B cell (primary cell): ENCODE measurements around the gene BTBD10. TPM values are rescaled to one million over a fixed set of nuclear protein-coding genes. Genes with fewer than 3 reads are reported as not detected.

ENCODE experiments used
- ATAC-seq: fragments of 200-7000 bp; cut with Tn5 transposase; one replicate; pipeline ENCODE4 v1.10.0; 2021; ENCODE audit warnings: low read depth, mild to moderate bottlenecking, moderate number of reproducible peaks, moderate library complexity
- CTCF ChIA-PET: fragments of 350-600 bp; sonication (Branson Sonifier 250); formaldehyde crosslinking; loops from one replicate; lab custom pipeline; 2021; ENCODE audit warnings: antibody characterized with exemption, inconsistent platforms; lab: Charles Lee
- POLR2A ChIA-PET: fragments of 350-600 bp; sonication (Branson Sonifier 250); formaldehyde crosslinking; loops from one replicate; lab custom pipeline; 2021; ENCODE audit warnings: antibody characterized with exemption; lab: Charles Lee
- DNase-seq: peaks from one replicate; pipeline ENCODE4 v3.0.0; 2013
- H2AFZ ChIP-seq: 2 replicates; pipeline ENCODE4 v1.6.1; 2012; ENCODE audit warnings: mild to moderate bottlenecking, low read depth, low read length; ENCODE audit not compliant: insufficient read depth, poor library complexity, severe bottlenecking
- H3K27ac ChIP-seq, 2 donors: 1 replicate in 1 of 2; 2 replicates in 1 of 2; pipeline ENCODE4 v1.5.1; 2012 to 2013; ENCODE audit warnings: low read length in 2 of 2, mild to moderate bottlenecking in 2 of 2, moderate library complexity in 1 of 2
- H3K27me3 ChIP-seq, 4 experiments: fragments of 200-600 bp in 1 of 4; sonication (generic) in 1 of 4; replicated peaks in 1 of 4; 1 replicate in 2 of 4; 2 replicates in 2 of 4; pipeline versions ENCODE4 v1.6.1 to v1.7.0; 2013 to 2016; ENCODE audit warnings: low read length in 3 of 4, mild to moderate bottlenecking in 2 of 4, mixed read lengths in 1 of 4, moderate library complexity in 1 of 4; ENCODE audit not compliant: insufficient read depth in 4 of 4, control insufficient read depth in 3 of 4; ENCODE audit errors: control extremely low read depth in 1 of 4
- H3K36me3 ChIP-seq, 2 experiments: replicated peaks in 1 of 2; 1 replicate in 1 of 2; 2 replicates in 1 of 2; pipeline versions ENCODE4 v1.6.1 to v1.7.1; 2013; ENCODE audit warnings: low read length in 1 of 2; ENCODE audit not compliant: insufficient read depth in 2 of 2, control insufficient read depth in 1 of 2; ENCODE audit errors: control extremely low read depth in 1 of 2, extremely low read depth in 1 of 2
- H3K4me1 ChIP-seq, 2 donors: fragments of 200-600 bp in 1 of 2; sonication (generic) in 1 of 2; 1 replicate in 1 of 2; 2 replicates in 1 of 2; pipeline versions ENCODE4 v1.5.1 to v1.6.1; 2013 to 2017; ENCODE audit warnings: low read length in 2 of 2; ENCODE audit not compliant: control insufficient read depth in 2 of 2, insufficient read depth in 2 of 2
- H3K4me2 ChIP-seq: replicated peaks from 2 replicates; pipeline ENCODE3; 2012; ENCODE audit warnings: mild to moderate bottlenecking, low read depth, low read length; ENCODE audit not compliant: poor library complexity, severe bottlenecking
- H3K4me3 ChIP-seq, 5 experiments: fragments of 200-600 bp in 1 of 5; sonication (generic) in 1 of 5; 1 replicate in 3 of 5; 2 replicates in 2 of 5; pipeline versions ENCODE4 v1.5.1 to v1.7.0; 2011 to 2016; ENCODE audit warnings: low read length in 4 of 5, mild to moderate bottlenecking in 4 of 5, low read depth in 2 of 5, control low read depth in 1 of 5, moderate library complexity in 1 of 5; ENCODE audit not compliant: insufficient read depth in 1 of 5; ENCODE audit errors: control extremely low read depth in 1 of 5, extremely low read depth in 1 of 5
- H3K79me2 ChIP-seq: fragments of 200-600 bp; sonication (generic); one replicate; pipeline ENCODE4 v1.6.0; 2016; ENCODE audit warnings: low read length; ENCODE audit not compliant: control insufficient read depth, insufficient read depth
- H3K9ac ChIP-seq: fragments of 200-600 bp; sonication (generic); 2 replicates; pipeline ENCODE4 v1.6.1; 2017; ENCODE audit warnings: mild to moderate bottlenecking, low read length, moderate library complexity
- H3K9me3 ChIP-seq, 3 donors: one replicate each; pipeline versions ENCODE4 v1.6.1 to v1.7.1; 2013; ENCODE audit warnings: low read length in 2 of 3; ENCODE audit not compliant: control insufficient read depth in 2 of 3, insufficient read depth in 1 of 3; ENCODE audit errors: control extremely low read depth in 1 of 3
- H4K20me1 ChIP-seq: 2 replicates; pipeline ENCODE4 v1.6.0; 2012; ENCODE audit warnings: mild to moderate bottlenecking, low read length; ENCODE audit not compliant: insufficient read depth, control insufficient read depth, poor library complexity, severe bottlenecking
- H3K27ac Mint-ChIP-seq: one replicate; pipeline ENCODE4 v1.8.0; 2021; ENCODE audit warnings: mixed read lengths
- H3K27me3 Mint-ChIP-seq: one replicate; pipeline ENCODE4 v1.8.0; 2021; ENCODE audit warnings: mixed read lengths
- H3K4me1 Mint-ChIP-seq: one replicate; pipeline ENCODE4 v1.8.0; 2021; ENCODE audit warnings: mixed read lengths
- H3K4me3 Mint-ChIP-seq: one replicate; pipeline ENCODE4 v1.8.0; 2021; ENCODE audit warnings: mixed read lengths
- H3K9me3 Mint-ChIP-seq: one replicate; pipeline ENCODE4 v1.8.0; 2022; ENCODE audit warnings: mixed read lengths; ENCODE audit not compliant: insufficient read depth
- CTCF ChIP-seq: fragments of 200-600 bp; IDR thresholded peaks from one replicate; pipeline ENCODE4 v1.8.0; 2022; ENCODE audit warnings: antibody characterized with exemption, mild to moderate bottlenecking
- EZH2 ChIP-seq: IDR thresholded peaks from 2 replicates; pipeline ENCODE4 v1.6.1; 2012; ENCODE audit warnings: borderline replicate concordance, low read depth, mild to moderate bottlenecking, moderate library complexity, low read length; ENCODE audit not compliant: insufficient read depth, poor library complexity, severe bottlenecking
- WGBS: methylation state at CpG from one replicate; pipeline ENCODE4 v1.1.5; 2013; ENCODE audit warnings: missing lambda C conversion rate; ENCODE audit not compliant: insufficient coverage; 5-methylcytosine and 5-hydroxymethylcytosine counted together
- intact Hi-C: fragments of 100-400 bp; cut with micrococcal nuclease; formaldehyde crosslinking; loops from one replicate; pipeline ENCODE4 v1.10.0; 2022
- polyA plus RNA-seq: library from polyadenylated mRNA; depleted of rRNA; stranded (reverse); fragments of >200 nt; gene quantifications from 2 replicates; pipeline ENCODE4 v1.2.3, GENCODE V29; 2012
- total RNA-seq, 2 donors: library from RNA; stranded (reverse); fragments of 120-200 nt in 1 of 2; gene quantifications; 1 replicate in 1 of 2; 2 replicates in 1 of 2; pipeline versions ENCODE4 v1.2.3 to v1.2.4, GENCODE V29; 2013 to 2022

Gene BTBD10
- total and polyA plus RNA-seq, 2 donors (not counting 1 experiment from before 2014, with no cell fraction given): 8.2 to 19.6 TPM

GRCh38 chr11:13434247-13435205, 28.5 kb downstream of the BTBD10 start:
- Histone ChIP-seq H3K27me3 (no peaks in the 10 kb centered on the region), H3K9ac (no peak overlapping the region), H3K4me3 (no peak overlapping the region), H3K27ac (no peak overlapping the region), H3K9me3 (peaks cover under 1 to 4% (median 4%) of the 10 kb centered on the region in 3 donors), H3K79me2 (peaks cover 61% of the 10 kb centered on the region), H2AFZ (no peak overlapping the region), H4K20me1 (peaks cover 28% of the 10 kb centered on the region), H3K4me1 (peaks cover 0 to 3% of the 10 kb centered on the region in 2 donors), H3K36me3 (peaks cover 0 to 2% of the 10 kb centered on the region in 2 experiments), H3K4me2 (no peak overlapping the region)
- H3K27ac Mint-ChIP-seq: no peak overlapping the region
- DNase-seq (no peak), ATAC-seq (no peak)
- WGBS: 97% methylated on average over 3 of the region's 6 CpGs
- H3K4me3 Mint-ChIP-seq: no peak overlapping the region
- TF ChIP-seq CTCF: no peak
- TF ChIP-seq EZH2: no peak
- H3K4me1 Mint-ChIP-seq: peaks cover 33% of the 10 kb centered on the region
- no peaks in the 10 kb centered on the region for H3K27me3 Mint-ChIP-seq
- H3K9me3 Mint-ChIP-seq: peaks cover 3% of the 10 kb centered on the region
- ChIA-PET CTCF (interaction anchor here (1.0 kb wide), 1 partner anchor 31 kb away, joined by 3 read pairs; no protein-coding TSS in a partner anchor), POLR2A (no interaction called here)
- intact Hi-C loops: no loop called here

- no peak for TF ChIP-seq EZH2
- no peak for TF ChIP-seq CTCF
- Histone ChIP-seq H3K36me3 (peaks cover 0 to 6% of the 10 kb centered on the region in 2 experiments), H3K9ac (no peak overlapping the region), H3K9me3 (peaks cover 5 to 11% (median 9%) of the 10 kb centered on the region in 3 donors), H3K4me3 (no peak overlapping the region), H3K4me1 (peaks cover 0 to 3% of the 10 kb centered on the region in 2 donors), H3K4me2 (no peak overlapping the region), H2AFZ (no peak overlapping the region), H3K27me3 (no peaks in the 10 kb centered on the region), H3K79me2 (peaks cover 70% of the 10 kb centered on the region), H3K27ac (no peak overlapping the region), H4K20me1 (peaks cover 33% of the 10 kb centered on the region)
- no peaks in the 10 kb centered on the region for H3K27me3 Mint-ChIP-seq
- CTCF ChIA-PET: no interaction called here
- intact Hi-C loops: no loop called here
- no CpG with 5 or more reads among the region's 2 CpGs for WGBS
- ATAC-seq (no peak), DNase-seq (no peak)
- no peak overlapping the region for H3K27ac Mint-ChIP-seq
- H3K4me1 Mint-ChIP-seq: peaks cover 33% of the 10 kb centered on the region
- peaks cover 7% of the 10 kb centered on the region for H3K9me3 Mint-ChIP-seq
- no peak overlapping the region for H3K4me3 Mint-ChIP-seq
- POLR2A ChIA-PET: no interaction called here
Observed at GRCh38 chr11:13433437-13433836, 29.6 kb downstream of the BTBD10 start.
